AG04449 (cell line): ENCODE measurements around the gene FDPS.

ENCODE experiments used
- CTCF ChIA-PET: fragments of 350-600 bp; formaldehyde crosslinking; extraction: SDS; loops from one replicate; lab custom pipeline; 2021; ENCODE audit warnings: antibody characterized with exemption; lab: Yijun Ruan, JAX
- POLR2A ChIA-PET: fragments of 400-600, 350-600 bp; formaldehyde crosslinking; extraction: SDS; loops from one replicate; lab custom pipeline; 2020; ENCODE audit warnings: antibody characterized with exemption, inconsistent platforms; lab: Yijun Ruan, JAX
- DNase-seq: peaks from one replicate; pipeline ENCODE4 v3.0.0-alpha.2; 2010; ENCODE audit warnings: low read depth, low spot score
- H3K4me3 ChIP-seq: 2 replicates; pipeline ENCODE4 v1.5.1; 2011; ENCODE audit warnings: low read depth, mild to moderate bottlenecking, control low read depth, low read length
- TF ChIP-seq, protein P1 (sequence below): IDR thresholded peaks from one replicate; pipeline ENCODE4 v1.5.1; 2011; ENCODE audit warnings: mild to moderate bottlenecking, moderate library complexity, low read length, control low read depth, inconsistent platforms; ENCODE audit not compliant: insufficient read depth; ENCODE audit errors: missing control alignments

Gene FDPS

DNA sequence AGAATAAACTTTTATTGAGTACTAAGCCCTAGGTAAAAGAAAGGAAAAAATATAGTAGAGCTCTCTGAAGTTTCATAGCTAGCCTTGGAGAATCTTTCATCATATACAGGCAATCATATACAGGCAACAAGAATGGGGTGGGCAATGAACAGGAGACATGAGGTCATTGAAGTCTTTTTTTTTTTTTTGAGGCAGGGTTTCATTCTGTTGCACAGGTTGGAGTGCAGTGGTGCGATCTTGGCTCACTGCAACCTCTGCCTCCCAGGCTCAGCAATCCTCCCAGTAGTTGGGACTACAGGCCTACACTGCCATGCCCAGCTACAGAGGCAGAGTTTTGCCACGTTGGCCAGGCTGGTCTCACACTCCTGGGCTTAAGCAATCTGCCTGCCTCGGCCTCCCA, 34.2 kb downstream of the FDPS start:
- no peak overlapping the region for H3K4me3 ChIP-seq
- ChIA-PET POLR2A (no interaction called here), CTCF (interaction anchor here (1.1 kb wide), 1 partner anchor 93 kb away, joined by 5 read pairs; no protein-coding TSS in a partner anchor)
- no peak for DNase-seq
- TF ChIP-seq, protein P1, sequence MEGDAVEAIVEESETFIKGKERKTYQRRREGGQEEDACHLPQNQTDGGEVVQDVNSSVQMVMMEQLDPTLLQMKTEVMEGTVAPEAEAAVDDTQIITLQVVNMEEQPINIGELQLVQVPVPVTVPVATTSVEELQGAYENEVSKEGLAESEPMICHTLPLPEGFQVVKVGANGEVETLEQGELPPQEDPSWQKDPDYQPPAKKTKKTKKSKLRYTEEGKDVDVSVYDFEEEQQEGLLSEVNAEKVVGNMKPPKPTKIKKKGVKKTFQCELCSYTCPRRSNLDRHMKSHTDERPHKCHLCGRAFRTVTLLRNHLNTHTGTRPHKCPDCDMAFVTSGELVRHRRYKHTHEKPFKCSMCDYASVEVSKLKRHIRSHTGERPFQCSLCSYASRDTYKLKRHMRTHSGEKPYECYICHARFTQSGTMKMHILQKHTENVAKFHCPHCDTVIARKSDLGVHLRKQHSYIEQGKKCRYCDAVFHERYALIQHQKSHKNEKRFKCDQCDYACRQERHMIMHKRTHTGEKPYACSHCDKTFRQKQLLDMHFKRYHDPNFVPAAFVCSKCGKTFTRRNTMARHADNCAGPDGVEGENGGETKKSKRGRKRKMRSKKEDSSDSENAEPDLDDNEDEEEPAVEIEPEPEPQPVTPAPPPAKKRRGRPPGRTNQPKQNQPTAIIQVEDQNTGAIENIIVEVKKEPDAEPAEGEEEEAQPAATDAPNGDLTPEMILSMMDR, result no peak

DNA sequence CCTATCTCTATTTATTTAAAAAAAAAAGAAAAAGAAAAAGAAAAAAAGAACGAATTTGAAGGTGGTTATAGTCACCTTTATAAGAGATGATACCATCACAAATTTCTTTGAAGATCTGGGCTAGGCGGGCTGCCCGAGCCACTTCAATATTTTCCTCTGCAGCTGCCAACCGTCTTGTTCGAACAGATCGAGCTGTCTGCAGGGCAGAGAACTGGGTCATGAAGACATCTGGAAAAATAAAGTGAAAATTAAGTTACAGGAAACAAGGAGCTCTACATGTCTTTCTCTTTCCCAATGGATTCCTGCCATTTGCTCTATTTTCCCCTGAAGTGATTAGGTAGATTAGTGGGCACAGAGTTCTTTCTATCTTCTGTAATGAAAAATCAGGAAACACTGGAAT, 44.0 kb downstream of the FDPS start:
- ChIA-PET POLR2A (no interaction called here), CTCF (interaction anchor here (1.3 kb wide), 1 partner anchor 102 kb away, joined by 3 read pairs; no protein-coding TSS in a partner anchor)
- no peak overlapping the region for H3K4me3 ChIP-seq
- DNase-seq, result no peak
- TF ChIP-seq, protein P1, result no peak

DNA sequence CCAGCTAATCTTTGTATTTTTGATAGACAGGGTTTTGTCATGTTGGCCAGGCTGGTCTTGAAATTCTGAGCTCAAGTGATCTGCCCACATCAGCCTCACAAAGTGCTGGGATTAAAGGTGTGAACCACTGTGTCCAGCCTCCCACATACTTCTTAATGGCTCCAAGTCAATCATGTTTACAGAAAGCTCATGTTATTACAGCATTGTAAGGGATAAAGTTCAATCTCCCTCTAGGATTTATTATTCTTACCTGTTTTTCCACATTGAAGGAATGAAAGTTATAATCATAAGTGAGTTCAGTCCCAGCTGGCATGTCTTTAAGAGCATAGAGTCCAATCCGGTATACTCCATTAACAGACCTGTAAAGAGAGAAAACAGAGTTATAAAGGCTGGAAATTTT, 51.4 kb downstream of the FDPS start:
- TF ChIP-seq, protein P1, result no peak
- ChIA-PET POLR2A (no interaction called here), CTCF (interaction anchor here (0.6 kb wide), 1 partner anchor 195 kb away, joined by 4 read pairs; no protein-coding TSS in a partner anchor)
- no peak for DNase-seq
- no peak overlapping the region for H3K4me3 ChIP-seq
